GM13976 (cell line): Measurements from ENCODE around the gene SH2B2.

Source experiments
- DNase-seq: peaks from one replicate; pipeline ENCODE4 v3.0.0; 2012; ENCODE audit warnings: low spot score
- CTCF ChIP-seq: IDR thresholded peaks from 2 replicates; pipeline ENCODE4 v1.5.1; 2012; ENCODE audit warnings: borderline replicate concordance, mild to moderate bottlenecking; ENCODE audit not compliant: insufficient read depth; ENCODE audit errors: extremely low read depth, missing control alignments, control extremely low read depth
- in situ Hi-C: fragments of 300-500 bp; cut with MboI; formaldehyde crosslinking; loops from one replicate; pipeline ENCODE4 v1.12.0; 2022; ENCODE audit warnings: low sequenced_read_pairs, mixed read lengths, inconsistent platforms; ENCODE audit not compliant: unreplicated experiment

SH2B2 gene

DNA sequence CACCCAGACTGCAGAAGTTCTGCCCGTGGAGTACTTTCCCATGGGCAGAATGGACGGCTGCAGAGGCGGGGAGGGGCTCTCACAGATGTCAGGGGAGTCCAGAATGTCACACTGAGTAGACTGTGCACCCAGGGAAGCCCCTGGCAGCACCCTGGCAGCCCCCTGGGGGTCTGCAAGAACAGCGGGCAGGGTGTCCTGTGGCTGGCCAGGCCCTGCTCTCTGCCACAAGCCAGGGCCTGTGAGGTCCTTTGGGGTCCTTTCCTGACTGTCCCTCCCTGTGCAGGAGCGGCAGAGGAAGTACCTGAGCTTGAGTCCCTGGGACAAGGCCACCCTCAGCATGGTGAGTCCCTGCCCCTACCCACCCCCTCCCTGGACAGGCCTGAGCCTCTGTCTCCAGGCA lies 6.1 kb upstream of the SH2B2 start:
- in situ Hi-C loops, result no loop called here
- TF ChIP-seq CTCF, result no peak
- DNase-seq, result no peak

DNA sequence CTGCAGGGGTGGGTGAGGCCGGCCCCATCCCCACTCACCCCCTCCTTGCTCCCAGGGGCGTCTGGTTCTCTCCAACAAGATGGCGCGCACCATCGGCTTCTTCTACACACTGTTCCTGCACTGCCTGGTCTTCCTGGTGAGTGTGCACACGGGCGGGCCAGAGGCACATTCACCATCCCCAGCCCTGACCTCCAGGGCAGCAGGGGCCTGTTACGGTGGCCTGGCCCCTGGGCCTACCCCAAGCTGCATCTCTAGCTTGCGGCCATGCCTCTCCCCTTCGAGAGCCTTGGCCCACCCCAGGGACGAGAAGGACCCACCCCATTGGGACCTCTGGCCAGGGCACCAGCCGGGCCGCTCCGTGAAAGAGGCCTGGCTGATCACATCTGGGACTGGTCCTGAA lies 4.9 kb upstream of the SH2B2 start:
- in situ Hi-C loops, result no loop called here
- no peak for DNase-seq
- no peak for TF ChIP-seq CTCF

DNA sequence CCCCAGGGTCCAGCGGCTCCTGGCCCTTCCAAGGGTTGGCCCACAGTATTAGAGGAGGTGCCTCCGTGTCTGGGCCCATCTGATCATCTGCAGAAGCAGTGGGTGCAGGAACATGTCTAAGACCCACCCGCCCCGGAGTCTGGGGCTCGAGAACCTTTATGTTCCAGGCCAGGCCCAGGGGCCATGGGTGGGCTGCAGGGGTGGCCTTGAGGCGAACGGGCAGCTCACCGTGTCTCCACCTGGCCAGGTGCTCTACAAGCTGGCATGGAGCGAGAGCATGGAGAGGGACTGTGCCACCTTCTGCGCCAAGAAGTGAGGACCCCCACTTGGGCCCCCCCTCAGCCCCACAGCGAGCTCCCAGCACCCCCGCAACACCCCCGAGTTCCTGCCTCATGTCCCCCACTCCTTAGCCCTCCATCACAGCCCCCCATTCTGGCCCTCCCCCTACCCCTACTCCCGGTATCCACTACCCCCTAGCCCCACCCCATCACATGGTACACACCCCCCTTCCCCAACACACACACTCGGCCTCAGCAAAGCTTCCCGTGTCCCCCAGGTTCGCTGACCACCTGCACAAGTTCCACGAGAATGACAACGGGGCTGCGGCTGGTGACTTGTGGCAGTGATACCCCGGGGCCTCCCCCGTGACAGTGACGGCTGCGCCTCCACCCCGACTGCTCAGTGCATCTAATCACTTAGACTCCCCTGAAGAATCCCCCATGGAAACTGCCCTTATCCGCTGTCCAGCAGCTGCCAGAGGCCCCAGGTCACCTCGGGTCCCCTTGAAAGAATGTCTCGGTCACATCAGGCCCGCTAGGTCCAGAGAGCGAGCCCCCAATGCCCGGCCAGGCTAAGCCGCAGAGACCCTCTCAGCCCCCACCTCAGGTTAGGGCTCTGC lies 4.0 kb upstream of the SH2B2 start:
- no peak for DNase-seq
- no peak for TF ChIP-seq CTCF
- in situ Hi-C loops, result no loop called here

DNA sequence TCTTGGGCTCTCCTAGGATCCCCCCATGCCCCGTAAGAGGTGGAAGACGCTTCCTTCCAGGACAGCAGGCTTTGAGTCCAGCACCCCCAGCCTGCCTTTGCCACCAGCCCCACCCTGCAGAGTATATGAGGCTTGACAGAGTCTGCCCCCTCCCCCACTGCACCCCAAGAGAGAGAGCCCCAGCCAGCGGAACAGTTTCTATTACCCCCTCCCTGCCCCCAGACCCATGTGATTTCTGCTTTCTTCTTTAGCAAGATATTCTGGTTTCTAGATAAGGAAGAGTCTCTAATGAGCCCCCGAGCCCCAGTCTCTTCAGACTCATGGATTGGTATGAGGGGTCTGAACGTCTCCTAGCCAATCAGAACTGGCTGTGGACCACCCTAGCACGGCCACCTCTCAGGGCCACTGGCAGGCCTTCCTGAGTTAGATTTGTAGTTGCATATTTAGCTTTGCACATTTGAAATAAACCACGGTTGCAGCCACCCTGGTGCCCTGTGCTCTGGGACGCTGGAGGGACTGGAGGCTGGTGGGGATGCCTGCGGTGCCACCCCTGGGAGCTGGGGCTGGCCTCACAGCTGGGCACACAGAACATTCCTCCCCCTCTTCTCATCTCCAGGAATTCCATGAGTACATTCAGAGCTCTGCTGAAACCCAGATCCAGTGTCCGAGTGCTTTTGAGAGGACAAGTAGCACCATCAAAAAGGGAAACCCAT lies 3.0 kb upstream of the SH2B2 start:
- DNase-seq, result no peak
- TF ChIP-seq CTCF, result no peak
- in situ Hi-C loops, result no loop called here

- TF ChIP-seq CTCF, result no peak
- DNase-seq, result no peak
- in situ Hi-C loops, result no loop called here
Observed at GRCh38 chr7:102284399-102284798, 2.3 kb upstream of the SH2B2 start.

- DNase-seq, result no peak
- TF ChIP-seq CTCF, result no peak
- in situ Hi-C loops, result loop anchor here (5.0 kb wide), 1 partner anchor 102 kb away; no protein-coding TSS in a partner anchor
Observed at GRCh38 chr7:102284891-102285539, 1.7 kb upstream of the SH2B2 start.
